B cell (primary cell): ENCODE data around the gene PRR4. TPM values are rescaled to one million over a fixed set of nuclear protein-coding genes. Genes with fewer than 3 reads are reported as not detected.

Experiments
- ATAC-seq: fragments of 200-7000 bp; cut with Tn5 transposase; one replicate; pipeline ENCODE4 v1.10.0; 2021; ENCODE audit warnings: low read depth, mild to moderate bottlenecking, moderate number of reproducible peaks, moderate library complexity
- CTCF ChIA-PET: fragments of 350-600 bp; sonication (Branson Sonifier 250); formaldehyde crosslinking; loops from one replicate; lab custom pipeline; 2021; ENCODE audit warnings: antibody characterized with exemption, inconsistent platforms; lab: Charles Lee
- POLR2A ChIA-PET: fragments of 350-600 bp; sonication (Branson Sonifier 250); formaldehyde crosslinking; loops from one replicate; lab custom pipeline; 2021; ENCODE audit warnings: antibody characterized with exemption; lab: Charles Lee
- DNase-seq: peaks from one replicate; pipeline ENCODE4 v3.0.0; 2013
- H2AFZ ChIP-seq: 2 replicates; pipeline ENCODE4 v1.6.1; 2012; ENCODE audit warnings: mild to moderate bottlenecking, low read depth, low read length; ENCODE audit not compliant: insufficient read depth, poor library complexity, severe bottlenecking
- H3K27ac ChIP-seq, 2 donors: 1 replicate in 1 of 2; 2 replicates in 1 of 2; pipeline ENCODE4 v1.5.1; 2012 to 2013; ENCODE audit warnings: low read length in 2 of 2, mild to moderate bottlenecking in 2 of 2, moderate library complexity in 1 of 2
- H3K27me3 ChIP-seq, 4 experiments: fragments of 200-600 bp in 1 of 4; sonication (generic) in 1 of 4; replicated peaks in 1 of 4; 1 replicate in 2 of 4; 2 replicates in 2 of 4; pipeline versions ENCODE4 v1.6.1 to v1.7.0; 2013 to 2016; ENCODE audit warnings: low read length in 3 of 4, mild to moderate bottlenecking in 2 of 4, mixed read lengths in 1 of 4, moderate library complexity in 1 of 4; ENCODE audit not compliant: insufficient read depth in 4 of 4, control insufficient read depth in 3 of 4; ENCODE audit errors: control extremely low read depth in 1 of 4
- H3K36me3 ChIP-seq, 2 experiments: replicated peaks in 1 of 2; 1 replicate in 1 of 2; 2 replicates in 1 of 2; pipeline versions ENCODE4 v1.6.1 to v1.7.1; 2013; ENCODE audit warnings: low read length in 1 of 2; ENCODE audit not compliant: insufficient read depth in 2 of 2, control insufficient read depth in 1 of 2; ENCODE audit errors: control extremely low read depth in 1 of 2, extremely low read depth in 1 of 2
- H3K4me1 ChIP-seq, 2 donors: fragments of 200-600 bp in 1 of 2; sonication (generic) in 1 of 2; 1 replicate in 1 of 2; 2 replicates in 1 of 2; pipeline versions ENCODE4 v1.5.1 to v1.6.1; 2013 to 2017; ENCODE audit warnings: low read length in 2 of 2; ENCODE audit not compliant: control insufficient read depth in 2 of 2, insufficient read depth in 2 of 2
- H3K4me2 ChIP-seq: replicated peaks from 2 replicates; pipeline ENCODE3; 2012; ENCODE audit warnings: mild to moderate bottlenecking, low read depth, low read length; ENCODE audit not compliant: poor library complexity, severe bottlenecking
- H3K4me3 ChIP-seq, 5 experiments: fragments of 200-600 bp in 1 of 5; sonication (generic) in 1 of 5; 1 replicate in 3 of 5; 2 replicates in 2 of 5; pipeline versions ENCODE4 v1.5.1 to v1.7.0; 2011 to 2016; ENCODE audit warnings: low read length in 4 of 5, mild to moderate bottlenecking in 4 of 5, low read depth in 2 of 5, control low read depth in 1 of 5, moderate library complexity in 1 of 5; ENCODE audit not compliant: insufficient read depth in 1 of 5; ENCODE audit errors: control extremely low read depth in 1 of 5, extremely low read depth in 1 of 5
- H3K79me2 ChIP-seq: fragments of 200-600 bp; sonication (generic); one replicate; pipeline ENCODE4 v1.6.0; 2016; ENCODE audit warnings: low read length; ENCODE audit not compliant: control insufficient read depth, insufficient read depth
- H3K9ac ChIP-seq: fragments of 200-600 bp; sonication (generic); 2 replicates; pipeline ENCODE4 v1.6.1; 2017; ENCODE audit warnings: mild to moderate bottlenecking, low read length, moderate library complexity
- H3K9me3 ChIP-seq, 3 donors: one replicate each; pipeline versions ENCODE4 v1.6.1 to v1.7.1; 2013; ENCODE audit warnings: low read length in 2 of 3; ENCODE audit not compliant: control insufficient read depth in 2 of 3, insufficient read depth in 1 of 3; ENCODE audit errors: control extremely low read depth in 1 of 3
- H4K20me1 ChIP-seq: 2 replicates; pipeline ENCODE4 v1.6.0; 2012; ENCODE audit warnings: mild to moderate bottlenecking, low read length; ENCODE audit not compliant: insufficient read depth, control insufficient read depth, poor library complexity, severe bottlenecking
- H3K27ac Mint-ChIP-seq: one replicate; pipeline ENCODE4 v1.8.0; 2021; ENCODE audit warnings: mixed read lengths
- H3K27me3 Mint-ChIP-seq: one replicate; pipeline ENCODE4 v1.8.0; 2021; ENCODE audit warnings: mixed read lengths
- H3K4me1 Mint-ChIP-seq: one replicate; pipeline ENCODE4 v1.8.0; 2021; ENCODE audit warnings: mixed read lengths
- H3K4me3 Mint-ChIP-seq: one replicate; pipeline ENCODE4 v1.8.0; 2021; ENCODE audit warnings: mixed read lengths
- H3K9me3 Mint-ChIP-seq: one replicate; pipeline ENCODE4 v1.8.0; 2022; ENCODE audit warnings: mixed read lengths; ENCODE audit not compliant: insufficient read depth
- EZH2 ChIP-seq: IDR thresholded peaks from 2 replicates; pipeline ENCODE4 v1.6.1; 2012; ENCODE audit warnings: borderline replicate concordance, low read depth, mild to moderate bottlenecking, moderate library complexity, low read length; ENCODE audit not compliant: insufficient read depth, poor library complexity, severe bottlenecking
- WGBS: methylation state at CpG from one replicate; pipeline ENCODE4 v1.1.5; 2013; ENCODE audit warnings: missing lambda C conversion rate; ENCODE audit not compliant: insufficient coverage; 5-methylcytosine and 5-hydroxymethylcytosine counted together
- intact Hi-C: fragments of 100-400 bp; cut with micrococcal nuclease; formaldehyde crosslinking; loops from one replicate; pipeline ENCODE4 v1.10.0; 2022
- polyA plus RNA-seq: library from polyadenylated mRNA; depleted of rRNA; stranded (reverse); fragments of >200 nt; gene quantifications from 2 replicates; pipeline ENCODE4 v1.2.3, GENCODE V29; 2012
- total RNA-seq, 2 donors: library from RNA; stranded (reverse); fragments of 120-200 nt in 1 of 2; gene quantifications; 1 replicate in 1 of 2; 2 replicates in 1 of 2; pipeline versions ENCODE4 v1.2.3 to v1.2.4, GENCODE V29; 2013 to 2022
- TF ChIP-seq, protein P1 (sequence below): fragments of 200-600 bp; IDR thresholded peaks from one replicate; pipeline ENCODE4 v1.8.0; 2022; ENCODE audit warnings: antibody characterized with exemption, mild to moderate bottlenecking

The PRR4 gene
- total and polyA plus RNA-seq, 2 donors (not counting 1 experiment from before 2014, with no cell fraction given) = 1.8 to 1.9 TPM

- H3K4me2 ChIP-seq = no peak overlapping the region
- no peak for ATAC-seq
- no peaks in the 10 kb centered on the region for H3K9me3 ChIP-seq
- no peak overlapping the region for H3K4me3 ChIP-seq
- H3K4me3 Mint-ChIP-seq = no peak overlapping the region
- intact Hi-C loops = loop anchor here (2.0 kb wide), 1 partner anchor 69 kb away; no protein-coding TSS in a partner anchor
- no peak overlapping the region for H2AFZ ChIP-seq
- no peaks in the 10 kb centered on the region for H3K4me1 Mint-ChIP-seq
- POLR2A ChIA-PET = no interaction called here
- no peak overlapping the region for H3K9ac ChIP-seq
- WGBS = no CpG with 5 or more reads among the region's 3 CpGs
- peaks cover 13% of the 10 kb centered on the region for H3K27me3 Mint-ChIP-seq
- no peaks in the 10 kb centered on the region for H3K27me3 ChIP-seq
- no peak for DNase-seq
- no peak overlapping the region for H3K27ac Mint-ChIP-seq
- TF ChIP-seq EZH2 = no peak
- TF ChIP-seq, protein P1, sequence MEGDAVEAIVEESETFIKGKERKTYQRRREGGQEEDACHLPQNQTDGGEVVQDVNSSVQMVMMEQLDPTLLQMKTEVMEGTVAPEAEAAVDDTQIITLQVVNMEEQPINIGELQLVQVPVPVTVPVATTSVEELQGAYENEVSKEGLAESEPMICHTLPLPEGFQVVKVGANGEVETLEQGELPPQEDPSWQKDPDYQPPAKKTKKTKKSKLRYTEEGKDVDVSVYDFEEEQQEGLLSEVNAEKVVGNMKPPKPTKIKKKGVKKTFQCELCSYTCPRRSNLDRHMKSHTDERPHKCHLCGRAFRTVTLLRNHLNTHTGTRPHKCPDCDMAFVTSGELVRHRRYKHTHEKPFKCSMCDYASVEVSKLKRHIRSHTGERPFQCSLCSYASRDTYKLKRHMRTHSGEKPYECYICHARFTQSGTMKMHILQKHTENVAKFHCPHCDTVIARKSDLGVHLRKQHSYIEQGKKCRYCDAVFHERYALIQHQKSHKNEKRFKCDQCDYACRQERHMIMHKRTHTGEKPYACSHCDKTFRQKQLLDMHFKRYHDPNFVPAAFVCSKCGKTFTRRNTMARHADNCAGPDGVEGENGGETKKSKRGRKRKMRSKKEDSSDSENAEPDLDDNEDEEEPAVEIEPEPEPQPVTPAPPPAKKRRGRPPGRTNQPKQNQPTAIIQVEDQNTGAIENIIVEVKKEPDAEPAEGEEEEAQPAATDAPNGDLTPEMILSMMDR = no peak
- no peaks in the 10 kb centered on the region for H3K36me3 ChIP-seq
- CTCF ChIA-PET = no interaction called here
- H3K79me2 ChIP-seq = no peaks in the 10 kb centered on the region
- H3K27ac ChIP-seq = no peak overlapping the region
- no peaks in the 10 kb centered on the region for H3K9me3 Mint-ChIP-seq
- H3K4me1 ChIP-seq = no peaks in the 10 kb centered on the region
- H4K20me1 ChIP-seq = no peaks in the 10 kb centered on the region
These were observed 37.3 kb downstream of the PRR4 start for GRCh38 chr12:10811883-10812536.

DNA sequence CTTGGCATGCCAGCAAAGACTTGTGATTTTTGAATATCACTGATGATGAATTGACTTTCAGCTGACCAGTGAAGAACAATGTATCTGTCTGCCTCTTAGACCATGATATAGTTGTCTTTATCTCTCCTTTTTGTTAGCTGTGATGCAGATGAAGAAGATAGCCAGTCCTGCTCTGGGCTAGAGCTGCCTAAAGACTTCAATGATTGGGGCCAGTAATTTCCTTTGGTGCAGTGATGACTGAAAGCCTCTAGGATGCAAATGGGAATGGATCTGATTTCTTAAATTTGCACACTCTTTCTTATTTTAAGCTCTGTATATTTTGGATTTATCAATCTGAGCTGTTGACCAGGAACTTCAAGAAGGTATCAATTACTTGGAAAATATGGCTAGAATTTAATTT lies 39.2 kb downstream of the PRR4 start, which contains the start of gene TAS2R9:
Gene TAS2R9 (minus strand): TSS at position 101 of the 400 bp plus-strand sequence. CDS start 93 bp downstream, at position 8.
- no peaks in the 10 kb centered on the region for H3K36me3 ChIP-seq
- H3K4me1 ChIP-seq = no peaks in the 10 kb centered on the region
- no peak within 1 kb of the TSS for H3K27ac ChIP-seq
- no peak within 1 kb of the TSS for H3K4me2 ChIP-seq
- H4K20me1 ChIP-seq = no peaks in the 10 kb centered on the region
- no peak within 1 kb of the TSS for H3K4me3 ChIP-seq
- Mint-ChIP-seq H3K9me3 (no peaks in the 10 kb centered on the region), H3K4me3 (no peak within 1 kb of the TSS), H3K4me1 (no peaks in the 10 kb centered on the region), H3K27me3 (peaks cover 13% of the 10 kb centered on the region), H3K27ac (no peak within 1 kb of the TSS)
- no peaks in the 10 kb centered on the region for H3K79me2 ChIP-seq
- no peak for TF ChIP-seq EZH2
- TF ChIP-seq, protein P1 = no peak
- H3K9me3 ChIP-seq = no peaks in the 10 kb centered on the region
- CTCF ChIA-PET = no interaction called here
- H2AFZ ChIP-seq = no peak within 1 kb of the TSS
- H3K9ac ChIP-seq = no peak within 1 kb of the TSS
- intact Hi-C loops = no loop called here
- ATAC-seq = no peak
- POLR2A ChIA-PET = no interaction called here
- DNase-seq = no peak
- no peaks in the 10 kb centered on the region for H3K27me3 ChIP-seq
